Measurements from ENCODE around the gene AK4.
A peak's percentile ranks its signal among the peaks of the same experiment; 100 is the strongest.
"Not testable (repeated sequence)": the region's sequence is repeated elsewhere in the genome, so short reads cannot be mapped to it uniquely, and the experiment has no call there.

Gene AK4

GRCh38 chr1:65114322-65114721, 33.7 kb upstream of the AK4 start:
- no peak for TF ChIP-seq CTCF (IDR thresholded peaks at IDR 0.05; ENCODE audit: low read depth, low read length)
- H3K4me3 ChIP-seq (ENCODE audit: low read depth, low read length) = no peak overlapping the region

GRCh38 chr1:65119951-65120350, 28.1 kb upstream of the AK4 start:
- no peak for TF ChIP-seq CTCF (IDR thresholded peaks at IDR 0.05; ENCODE audit: low read depth, low read length)

GRCh38 chr1:65129104-65129503, 18.9 kb upstream of the AK4 start:
- H3K4me3 ChIP-seq (ENCODE audit: low read depth, low read length) = not testable (repeated sequence)

More at GRCh38 chr1:65119951-65120350, 28.1 kb upstream of the AK4 start:
- H3K4me3 ChIP-seq (ENCODE audit: low read depth, low read length) = no peak overlapping the region

- no peak overlapping the region for H3K4me3 ChIP-seq (ENCODE audit: low read depth, low read length)
- TF ChIP-seq CTCF (IDR thresholded peaks at IDR 0.05; ENCODE audit: low read depth, low read length) = no peak
Observed at GRCh38 chr1:65138524-65138923, 9.5 kb upstream of the AK4 start.

- not testable (repeated sequence) for H3K4me3 ChIP-seq (ENCODE audit: low read depth, low read length)
Observed at GRCh38 chr1:65139793-65140192, 8.2 kb upstream of the AK4 start.

- TF ChIP-seq CTCF (IDR thresholded peaks at IDR 0.05; ENCODE audit: low read depth, low read length) = no peak
- H3K4me3 ChIP-seq (ENCODE audit: low read depth, low read length) = no peak overlapping the region
Observed at GRCh38 chr1:65141394-65141793, 6.6 kb upstream of the AK4 start.

GRCh38 chr1:65141918-65142317, 6.1 kb upstream of the AK4 start:
- no peak overlapping the region for H3K4me3 ChIP-seq (ENCODE audit: low read depth, low read length)
- TF ChIP-seq CTCF (IDR thresholded peaks at IDR 0.05; ENCODE audit: low read depth, low read length) = no peak

- H3K4me3 ChIP-seq (ENCODE audit: low read depth, low read length) = not testable (repeated sequence)
Observed at GRCh38 chr1:65143112-65143658, 4.8 kb upstream of the AK4 start.

GRCh38 chr1:65146908-65147423, 1.0 kb upstream of the AK4 start:
- H3K4me3 ChIP-seq (ENCODE audit: low read depth, low read length) = peak overlapping the region; percentile 55
- no peak for TF ChIP-seq CTCF (IDR thresholded peaks at IDR 0.05; ENCODE audit: low read depth, low read length)

Measured in WI38 (cell line).